ENCODE measurements around the gene LRP1B. TPM values are rescaled to one million over a fixed set of nuclear protein-coding genes. Genes with fewer than 3 reads are reported as not detected.

Gene LRP1B
- total RNA-seq, 1 donor from 2014 or later: 8.8 TPM

DNA sequence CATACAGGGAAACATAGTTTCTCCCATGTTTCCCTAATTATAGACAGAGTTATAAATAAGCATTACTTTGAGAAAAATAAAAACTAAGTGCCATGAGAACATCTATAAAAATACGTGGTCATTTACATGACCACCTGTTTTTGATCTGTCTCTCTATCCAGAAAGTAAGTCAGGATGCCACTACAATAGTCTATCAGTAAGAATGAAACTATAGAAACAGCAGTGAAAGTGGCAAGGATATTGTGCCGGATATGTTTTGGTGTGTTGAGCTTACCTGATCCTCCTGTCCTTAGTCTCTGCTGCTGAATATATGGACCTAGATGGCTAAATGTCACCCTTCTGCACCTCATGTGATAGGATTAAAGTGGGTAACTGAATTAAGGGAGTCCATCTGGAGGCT lies 512.4 kb downstream of the LRP1B start:
- intact Hi-C loops (cut with DNase I): loop anchor here (10.0 kb wide), 1 partner anchor 244 kb away; no protein-coding TSS in a partner anchor
- H3K27me3 ChIP-seq: no peaks in the 10 kb centered on the region
- no peak overlapping the region for H3K27ac ChIP-seq
- TF ChIP-seq POLR2A (IDR thresholded peaks at IDR 0.05): no peak
- TF ChIP-seq, protein P1, sequence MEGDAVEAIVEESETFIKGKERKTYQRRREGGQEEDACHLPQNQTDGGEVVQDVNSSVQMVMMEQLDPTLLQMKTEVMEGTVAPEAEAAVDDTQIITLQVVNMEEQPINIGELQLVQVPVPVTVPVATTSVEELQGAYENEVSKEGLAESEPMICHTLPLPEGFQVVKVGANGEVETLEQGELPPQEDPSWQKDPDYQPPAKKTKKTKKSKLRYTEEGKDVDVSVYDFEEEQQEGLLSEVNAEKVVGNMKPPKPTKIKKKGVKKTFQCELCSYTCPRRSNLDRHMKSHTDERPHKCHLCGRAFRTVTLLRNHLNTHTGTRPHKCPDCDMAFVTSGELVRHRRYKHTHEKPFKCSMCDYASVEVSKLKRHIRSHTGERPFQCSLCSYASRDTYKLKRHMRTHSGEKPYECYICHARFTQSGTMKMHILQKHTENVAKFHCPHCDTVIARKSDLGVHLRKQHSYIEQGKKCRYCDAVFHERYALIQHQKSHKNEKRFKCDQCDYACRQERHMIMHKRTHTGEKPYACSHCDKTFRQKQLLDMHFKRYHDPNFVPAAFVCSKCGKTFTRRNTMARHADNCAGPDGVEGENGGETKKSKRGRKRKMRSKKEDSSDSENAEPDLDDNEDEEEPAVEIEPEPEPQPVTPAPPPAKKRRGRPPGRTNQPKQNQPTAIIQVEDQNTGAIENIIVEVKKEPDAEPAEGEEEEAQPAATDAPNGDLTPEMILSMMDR (IDR thresholded peaks at IDR 0.05): no peak
- no peak for TF ChIP-seq POLR2AphosphoS5 (IDR thresholded peaks at IDR 0.05; ENCODE audit: insufficient read depth in 1 of 2, low read depth in 1 of 2)
- no peak overlapping the region for H3K4me3 ChIP-seq
- no peak for DNase-seq (ENCODE audit: extremely low spot score in 2 of 2)
- H3K4me1 ChIP-seq: no peaks in the 10 kb centered on the region
- no peaks in the 10 kb centered on the region for H3K9me3 ChIP-seq
- H3K36me3 ChIP-seq: no peaks in the 10 kb centered on the region

DNA sequence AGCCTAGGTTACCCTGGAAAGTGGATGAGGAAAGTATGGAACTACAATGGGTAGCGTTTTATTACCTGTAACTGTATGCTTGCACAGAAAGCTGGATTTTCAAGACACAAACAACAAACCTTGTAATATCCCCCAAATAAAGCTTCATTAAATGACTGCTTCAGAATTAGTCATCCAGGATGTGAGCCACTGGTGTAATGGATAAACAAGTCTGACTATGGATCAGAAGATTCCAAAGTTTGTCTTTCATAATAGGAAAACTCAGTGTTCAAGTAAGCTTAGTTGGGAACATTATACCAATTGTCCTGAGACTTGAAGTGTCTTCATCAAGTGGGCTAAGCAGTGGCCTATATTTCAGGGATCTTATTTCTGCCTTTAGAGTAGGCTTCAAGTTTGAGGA lies 518.8 kb downstream of the LRP1B start:
- H3K9me3 ChIP-seq: no peaks in the 10 kb centered on the region
- H3K4me1 ChIP-seq: no peaks in the 10 kb centered on the region
- DNase-seq (ENCODE audit: extremely low spot score in 2 of 2): no peak
- H3K27ac ChIP-seq: no peak overlapping the region
- H3K36me3 ChIP-seq: no peaks in the 10 kb centered on the region
- no peaks in the 10 kb centered on the region for H3K27me3 ChIP-seq
- H3K4me3 ChIP-seq: no peak overlapping the region
- no peak for TF ChIP-seq POLR2A (IDR thresholded peaks at IDR 0.05)
- TF ChIP-seq POLR2AphosphoS5 (IDR thresholded peaks at IDR 0.05; ENCODE audit: insufficient read depth in 1 of 2, low read depth in 1 of 2): no peak
- TF ChIP-seq, protein P1 (IDR thresholded peaks at IDR 0.05): no peak
- intact Hi-C loops (cut with DNase I): loop anchor here (10.0 kb wide), 1 partner anchor 237 kb away; no protein-coding TSS in a partner anchor

DNA sequence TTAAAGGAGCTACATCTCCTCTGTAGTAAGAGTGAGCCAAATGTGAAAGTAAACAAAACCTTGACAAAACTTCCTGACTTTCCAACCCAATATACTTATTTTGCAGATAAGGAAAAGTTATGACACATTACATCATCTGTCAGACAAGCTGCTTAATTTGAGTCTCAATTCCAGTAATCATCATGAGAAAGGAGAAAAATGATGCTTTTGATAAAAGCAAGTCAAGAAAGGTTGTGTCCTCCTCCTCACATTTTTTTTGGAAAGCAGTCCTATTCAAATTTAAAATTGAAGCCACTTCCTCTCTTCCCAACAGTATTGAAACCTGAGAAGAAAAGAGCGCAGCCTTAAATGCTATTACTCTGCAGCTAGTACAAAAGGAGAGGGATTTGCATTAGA lies 519.6 kb downstream of the LRP1B start:
- intact Hi-C loops (cut with DNase I): loop anchor here (10.0 kb wide), 1 partner anchor 236 kb away; no protein-coding TSS in a partner anchor
- TF ChIP-seq, protein P1 (IDR thresholded peaks at IDR 0.05): no peak
- no peaks in the 10 kb centered on the region for H3K27me3 ChIP-seq
- H3K9me3 ChIP-seq: no peaks in the 10 kb centered on the region
- H3K4me1 ChIP-seq: no peaks in the 10 kb centered on the region
- no peak overlapping the region for H3K27ac ChIP-seq
- no peak for DNase-seq (ENCODE audit: extremely low spot score in 2 of 2)
- H3K4me3 ChIP-seq: no peak overlapping the region
- H3K36me3 ChIP-seq: no peaks in the 10 kb centered on the region

DNA sequence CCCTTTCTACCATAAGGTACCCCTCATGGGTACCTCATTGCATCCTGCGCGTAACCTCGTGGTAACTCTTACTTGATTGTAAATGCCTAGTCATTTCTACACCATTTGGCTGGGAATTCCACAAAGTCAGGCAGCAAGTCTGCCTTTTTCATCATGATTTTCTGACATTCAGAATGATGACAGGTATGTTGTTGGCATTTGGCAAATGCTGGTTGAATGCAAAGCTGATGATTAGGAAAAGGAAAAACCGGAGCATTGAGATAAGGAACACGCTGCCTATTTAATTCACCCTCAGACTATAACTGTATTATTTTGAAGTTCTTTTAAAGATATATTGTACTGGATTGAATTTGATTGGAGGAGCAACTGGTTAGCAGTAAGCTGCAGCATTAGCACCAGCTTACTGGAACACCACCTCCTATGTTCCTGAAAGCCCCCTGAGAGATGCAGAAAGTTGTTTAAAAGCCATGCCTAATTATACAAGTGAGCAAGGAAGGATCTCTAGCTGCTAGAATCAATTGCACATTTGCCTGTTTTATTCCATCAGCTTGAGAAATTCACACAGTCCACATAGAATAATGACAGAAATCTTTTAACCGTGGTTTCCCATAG lies 520.1 kb downstream of the LRP1B start:
- no peak overlapping the region for H3K4me3 ChIP-seq
- H3K36me3 ChIP-seq: no peaks in the 10 kb centered on the region
- H3K9me3 ChIP-seq: no peaks in the 10 kb centered on the region
- H3K4me1 ChIP-seq: no peaks in the 10 kb centered on the region
- TF ChIP-seq POLR2AphosphoS5 (IDR thresholded peaks at IDR 0.05; ENCODE audit: insufficient read depth in 1 of 2, low read depth in 1 of 2): no peak
- no peak for TF ChIP-seq POLR2A (IDR thresholded peaks at IDR 0.05)
- TF ChIP-seq, protein P1 (IDR thresholded peaks at IDR 0.05): no peak
- intact Hi-C loops (cut with DNase I): loop anchor here (10.0 kb wide), 1 partner anchor 236 kb away; no protein-coding TSS in a partner anchor
- no peak overlapping the region for H3K27ac ChIP-seq
- DNase-seq (ENCODE audit: extremely low spot score in 2 of 2): no peak
- H3K27me3 ChIP-seq: no peaks in the 10 kb centered on the region

DNA sequence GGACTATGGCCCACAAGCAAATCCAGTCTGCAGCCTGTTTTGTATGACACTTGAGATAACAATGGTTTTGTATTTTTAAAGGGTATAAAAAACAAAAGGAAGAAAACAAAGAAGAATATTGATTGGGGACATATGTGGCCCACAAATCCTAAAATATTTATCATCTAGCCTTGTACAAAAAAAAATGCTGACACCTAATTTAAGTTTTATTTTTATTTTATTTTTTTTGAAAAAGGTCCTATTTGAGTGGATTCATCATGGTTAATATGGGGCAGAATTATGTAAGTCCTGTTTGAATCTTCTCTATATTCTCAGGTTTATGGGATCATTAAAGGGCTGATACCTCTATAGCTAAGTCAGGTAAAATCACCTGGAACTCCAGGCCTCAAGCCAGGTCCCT lies 525.7 kb downstream of the LRP1B start:
- no peaks in the 10 kb centered on the region for H3K4me1 ChIP-seq
- no peak overlapping the region for H3K4me3 ChIP-seq
- H3K36me3 ChIP-seq: no peaks in the 10 kb centered on the region
- DNase-seq (ENCODE audit: extremely low spot score in 2 of 2): no peak
- no peaks in the 10 kb centered on the region for H3K9me3 ChIP-seq
- no peaks in the 10 kb centered on the region for H3K27me3 ChIP-seq
- no peak overlapping the region for H3K27ac ChIP-seq
- intact Hi-C loops (cut with DNase I): no loop called here
- TF ChIP-seq POLR2A (IDR thresholded peaks at IDR 0.05): no peak
- TF ChIP-seq, protein P1 (IDR thresholded peaks at IDR 0.05): no peak
- TF ChIP-seq POLR2AphosphoS5 (IDR thresholded peaks at IDR 0.05; ENCODE audit: insufficient read depth in 1 of 2, low read depth in 1 of 2): no peak

Data from vagina (tissue), 2 donors.